Stomach (tissue), 4 donors: ENCODE measurements around the gene ARHGEF4.

Experiments
- POLR2A ChIP-seq, 4 donors: fragments of 450-650 bp; IDR thresholded peaks; one replicate each; pipeline ENCODE4 v1.6.1; 2016; ENCODE audit warnings: antibody characterized with exemption in 4 of 4, control low read depth in 2 of 4, mild to moderate bottlenecking in 1 of 4, moderate library complexity in 1 of 4
- POLR2AphosphoS5 ChIP-seq, 3 donors: sonication (generic); formaldehyde crosslinking; IDR thresholded peaks; one replicate each; pipeline ENCODE4 v1.6.1; 2016; ENCODE audit warnings: antibody characterized with exemption in 3 of 3
- TF ChIP-seq, protein P1 (sequence below), 7 experiments: fragments of 450-650 bp in 4 of 7; fragments of 200-600 bp in 3 of 7; sonication (generic) in 3 of 7; IDR thresholded peaks; one replicate each; pipeline ENCODE4 v1.5.1; 2016 to 2019; ENCODE audit warnings: antibody characterized with exemption in 7 of 7, control low read depth in 2 of 7, mild to moderate bottlenecking in 1 of 7

GRCh38 chr2:130882991-130883390 lies 46.3 kb downstream of the ARHGEF4 start:
- TF ChIP-seq, protein P1, sequence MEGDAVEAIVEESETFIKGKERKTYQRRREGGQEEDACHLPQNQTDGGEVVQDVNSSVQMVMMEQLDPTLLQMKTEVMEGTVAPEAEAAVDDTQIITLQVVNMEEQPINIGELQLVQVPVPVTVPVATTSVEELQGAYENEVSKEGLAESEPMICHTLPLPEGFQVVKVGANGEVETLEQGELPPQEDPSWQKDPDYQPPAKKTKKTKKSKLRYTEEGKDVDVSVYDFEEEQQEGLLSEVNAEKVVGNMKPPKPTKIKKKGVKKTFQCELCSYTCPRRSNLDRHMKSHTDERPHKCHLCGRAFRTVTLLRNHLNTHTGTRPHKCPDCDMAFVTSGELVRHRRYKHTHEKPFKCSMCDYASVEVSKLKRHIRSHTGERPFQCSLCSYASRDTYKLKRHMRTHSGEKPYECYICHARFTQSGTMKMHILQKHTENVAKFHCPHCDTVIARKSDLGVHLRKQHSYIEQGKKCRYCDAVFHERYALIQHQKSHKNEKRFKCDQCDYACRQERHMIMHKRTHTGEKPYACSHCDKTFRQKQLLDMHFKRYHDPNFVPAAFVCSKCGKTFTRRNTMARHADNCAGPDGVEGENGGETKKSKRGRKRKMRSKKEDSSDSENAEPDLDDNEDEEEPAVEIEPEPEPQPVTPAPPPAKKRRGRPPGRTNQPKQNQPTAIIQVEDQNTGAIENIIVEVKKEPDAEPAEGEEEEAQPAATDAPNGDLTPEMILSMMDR (IDR thresholded peaks at IDR 0.05) = no peak
- no peak for TF ChIP-seq POLR2AphosphoS5 (IDR thresholded peaks at IDR 0.05)
- TF ChIP-seq POLR2A (IDR thresholded peaks at IDR 0.05) = no peak
